ENCODE data around the gene PSMA6. TPM values are rescaled to one million over a fixed set of nuclear protein-coding genes. Genes with fewer than 3 reads are reported as not detected.

The PSMA6 gene
- polyA plus RNA-seq, 2 of the 4 experiments (the other 2 are of a cell fraction) = 369 to 395 TPM

GRCh38 chr14:35274805-35275204, 17.4 kb upstream of the PSMA6 start:
- no peak overlapping the region for H3K4me3 ChIP-seq
- POLR2A ChIA-PET = interaction anchor here (1.0 kb wide), 1 partner anchor 17 kb away, joined by 4 read pairs; the partner anchor contains the start of gene PSMA6
- no peak for FAIRE-seq
- no peak for ATAC-seq
- DNase-seq (ENCODE audit: low read depth in 1 of 2, low spot score in 1 of 2) = no peak
- no peaks in the 10 kb centered on the region for H3K9me3 ChIP-seq
- 73% methylated on average over 2 of the region's 2 CpGs for WGBS (ENCODE audit: missing lambda C conversion rate)
- H3K27ac ChIP-seq = no peak overlapping the region
- H3K4me2 ChIP-seq = no peak overlapping the region
- CTCF ChIA-PET = interaction anchor here (1.8 kb wide), 1 partner anchor 13 kb away, joined by 4 read pairs; no protein-coding TSS in a partner anchor
- H3K4me1 ChIP-seq = no peaks in the 10 kb centered on the region
- TF ChIP-seq, protein P1, sequence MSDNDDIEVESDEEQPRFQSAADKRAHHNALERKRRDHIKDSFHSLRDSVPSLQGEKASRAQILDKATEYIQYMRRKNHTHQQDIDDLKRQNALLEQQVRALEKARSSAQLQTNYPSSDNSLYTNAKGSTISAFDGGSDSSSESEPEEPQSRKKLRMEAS (IDR thresholded peaks at IDR 0.05) = no peak
- no peak for TF ChIP-seq SREBF2 (IDR thresholded peaks at IDR 0.05)
- no peak for TF ChIP-seq RFX5 (IDR thresholded peaks at IDR 0.05)
- no peak for TF ChIP-seq ZC3H11A (IDR thresholded peaks at IDR 0.05)
- no peak for TF ChIP-seq FOSL2 (IDR thresholded peaks at IDR 0.05)
- TF ChIP-seq FOSL2 (CRISPR knock-in tag; IDR thresholded peaks at IDR 0.05) = no peak

GRCh38 chr14:35277179-35277578, 15.0 kb upstream of the PSMA6 start:
- Histone ChIP-seq H3K27ac (no peak overlapping the region), H3K9me3 (no peaks in the 10 kb centered on the region), H3K4me1 (no peaks in the 10 kb centered on the region), H3K4me2 (no peak overlapping the region), H3K4me3 (no peak overlapping the region)
- DNase-seq (ENCODE audit: low read depth in 1 of 2, low spot score in 1 of 2) (no peak), ATAC-seq (0 out of 6 replicates have a peak, but pooled peaks of 1 of the 2 experiments have one; percentile 19), FAIRE-seq (no peak)
- POLR2A ChIA-PET = no interaction called here
- CTCF ChIA-PET = interaction anchor here (1.2 to 1.4 kb wide), 2 partner anchors 9 to 145 kb away, joined by 3 to 5 read pairs; no protein-coding TSS in a partner anchor
- no peak for TF ChIP-seq ELK1 (IDR thresholded peaks at IDR 0.05; ENCODE audit: low read depth, low read length)
- TF ChIP-seq EHF (CRISPR knock-in tag; IDR thresholded peaks at IDR 0.05) = no peak
- TF ChIP-seq FOSL2 (IDR thresholded peaks at IDR 0.05) = no peak
- no peak for TF ChIP-seq FOSL2 (CRISPR knock-in tag; IDR thresholded peaks at IDR 0.05)
- no peak for TF ChIP-seq MYC (IDR thresholded peaks at IDR 0.05; ENCODE audit: borderline replicate concordance, low read length)
- no peak for TF ChIP-seq CTCF (IDR thresholded peaks at IDR 0.05)
- TF ChIP-seq BHLHE40 (IDR thresholded peaks at IDR 0.05; ENCODE audit: low read depth, low read length) = no peak
- no peak for TF ChIP-seq FOSB (CRISPR knock-in tag; IDR thresholded peaks at IDR 0.05)
- no peak for TF ChIP-seq REST (IDR thresholded peaks at IDR 0.05)
- 89% methylated on average over 4 of the region's 4 CpGs for WGBS (ENCODE audit: missing lambda C conversion rate)

- ATAC-seq (no peak), DNase-seq (ENCODE audit: low read depth in 1 of 2, low spot score in 1 of 2) (no peak), FAIRE-seq (no peak)
- no peak overlapping the region for H3K27ac ChIP-seq
- 91% methylated on average over 3 of the region's 3 CpGs for WGBS (ENCODE audit: missing lambda C conversion rate)
- H3K9me3 ChIP-seq = no peaks in the 10 kb centered on the region
- H3K4me3 ChIP-seq = no peak overlapping the region
- ChIA-PET CTCF (interaction anchor here (0.8 to 1.3 kb wide), 3 partner anchors 13 to 64 kb away, joined by 3 to 6 read pairs (median 3); partner anchors contain the start of gene PSMA6), POLR2A (interaction anchor here (1.3 kb wide), 1 partner anchor 13 kb away, joined by 4 read pairs; the partner anchor contains the start of gene PSMA6)
- H3K4me1 ChIP-seq = no peaks in the 10 kb centered on the region
- no peak overlapping the region for H3K4me2 ChIP-seq
- TF ChIP-seq ZC3H11A (IDR thresholded peaks at IDR 0.05) (no peak), CHD2 (IDR thresholded peaks at IDR 0.05; ENCODE audit: low read length, partially characterized antibody) (no peak), ZSCAN20 (CRISPR knock-in tag; IDR thresholded peaks at IDR 0.05) (no peak), POLR2AphosphoS2 (conservative IDR thresholded peaks at IDR 0.05; ENCODE audit: low read length) (no peak), RFX5 (IDR thresholded peaks at IDR 0.05) (no peak), CBX8 (IDR thresholded peaks at IDR 0.05) (no peak), NPAS2 (CRISPR knock-in tag; IDR thresholded peaks at IDR 0.05; ENCODE audit: borderline replicate concordance) (no peak), E2F6 (IDR thresholded peaks at IDR 0.05; ENCODE audit: borderline replicate concordance, low read depth) (no peak), RARB (CRISPR knock-in tag; IDR thresholded peaks at IDR 0.05) (no peak), BCL3 (IDR thresholded peaks at IDR 0.05) (no peak), JUNB (IDR thresholded peaks at IDR 0.05) (no peak), NR3C1 (IDR thresholded peaks at IDR 0.05) (no peak), JUN (IDR thresholded peaks at IDR 0.05) (no peak), BHLHE40 (IDR thresholded peaks at IDR 0.05; ENCODE audit: low read depth, low read length) (no peak), ZNF302 (CRISPR knock-in tag; IDR thresholded peaks at IDR 0.05) (no peak), EP300 (IDR thresholded peaks at IDR 0.05) (no peak), FOSB (CRISPR knock-in tag; IDR thresholded peaks at IDR 0.05) (no peak)
- TF ChIP-seq, protein P1 (IDR thresholded peaks at IDR 0.05) = no peak
These were observed 12.8 kb upstream of the PSMA6 start for GRCh38 chr14:35279369-35279768.

Measured in A549 (cell line).